HCT116 (cell line): ENCODE results near the gene ATP1B3. TPM values are rescaled to one million over a fixed set of nuclear protein-coding genes. Genes with fewer than 3 reads are reported as not detected.
A peak's percentile ranks its signal among the peaks of the same experiment; 100 is the strongest.
"Not testable (repeated sequence)": the region's sequence is repeated elsewhere in the genome, so short reads cannot be mapped to it uniquely, and the experiment has no call there.

Experiments
- ATAC-seq: fragments of 200-7000 bp; cut with Tn5 transposase; 2 replicates; pipeline ENCODE4 v1.9.1; 2020; ENCODE audit warnings: mild to moderate bottlenecking, moderate library complexity
- BruUV-seq: library from RNA; stranded (reverse); fragments of 400-500 nt; replicated peaks from 2 replicates; lab custom pipeline; 2021; lab: Mats Ljungman, UMichigan
- CTCF ChIA-PET: fragments of 300-600 bp; sonication (Branson Sonifier 250); formaldehyde crosslinking; loops from one replicate; lab custom pipeline; 2021; ENCODE audit warnings: antibody characterized with exemption; lab: Charles Lee
- POLR2A ChIA-PET: fragments of 300-600, 350-600 bp; sonication (Branson Sonifier 250); formaldehyde crosslinking; loops from one replicate; lab custom pipeline; 2021; ENCODE audit warnings: antibody characterized with exemption; lab: Charles Lee
- RAD21 ChIA-PET, 2 experiments: fragments of 300-600 bp; sonication (Branson Sonifier 250); formaldehyde crosslinking; loops; one replicate each; lab custom pipeline; 2023; ENCODE audit warnings: low total read pairs in 2 of 2; ENCODE audit not compliant: uncharacterized antibody in 2 of 2, unreplicated experiment in 2 of 2, low non-redundant PET in 1 of 2; lab: Charles Lee
- DNase-seq: peaks from one replicate; pipeline ENCODE4 v3.0.0-alpha.2; 2010; ENCODE audit warnings: low read depth, low spot score
- H2AFZ ChIP-seq: fragments of 200-600 bp; shearing (Covaris generic), sonication (generic); 2 replicates; pipeline ENCODE4 v1.6.1; 2017; ENCODE audit warnings: low read depth, mixed run types, mixed read lengths, antibody characterized with exemption, low read length; ENCODE audit not compliant: poor library complexity, severe bottlenecking
- H3K27ac ChIP-seq: 2 replicates; pipeline ENCODE4 v1.5.1; 2012; ENCODE audit warnings: low read depth, low read length
- H3K27me3 ChIP-seq: fragments of 200-600 bp; sonication (generic); 2 replicates; pipeline ENCODE4 v1.6.1; 2016; ENCODE audit warnings: mixed run types, low read length, mixed read lengths; ENCODE audit not compliant: insufficient read depth
- H3K36me3 ChIP-seq, 2 experiments: fragments of 200-500 bp in 1 of 2; fragments of 200-600 bp in 1 of 2; sonication (Bioruptor generic) in 1 of 2; sonication (generic) in 1 of 2; 2 replicates each; pipeline versions ENCODE4 v1.5.1 to v1.6.1; 2014 to 2016; ENCODE audit warnings: low read length in 2 of 2, inconsistent platforms in 1 of 2, mixed read lengths in 1 of 2, mixed run types in 1 of 2; ENCODE audit not compliant: insufficient read depth in 2 of 2, control insufficient read depth in 1 of 2
- H3K4me1 ChIP-seq, 2 experiments: fragments of 200-600 bp in 1 of 2; sonication (generic) in 1 of 2; 2 replicates each; pipeline versions ENCODE4 v1.5.1 to v1.6.1; 2012 to 2017; ENCODE audit warnings: low read length in 2 of 2, inconsistent platforms in 1 of 2, mild to moderate bottlenecking in 1 of 2, mixed read lengths in 1 of 2, mixed run types in 1 of 2, moderate library complexity in 1 of 2; ENCODE audit not compliant: insufficient read depth in 2 of 2, control insufficient read depth in 1 of 2
- H3K4me2 ChIP-seq: fragments of 200-600 bp; sonication (generic); 2 replicates; pipeline ENCODE4 v1.6.1; 2017; ENCODE audit warnings: mixed run types, low read length, mixed read lengths
- H3K4me3 ChIP-seq, 2 experiments: fragments of 200-600 bp in 1 of 2; sonication (generic) in 1 of 2; replicated peaks in 1 of 2; 2 replicates each; pipeline ENCODE4 v1.5.1; 2011 to 2016; ENCODE audit warnings: low read length in 2 of 2, control low read depth in 1 of 2, low read depth in 1 of 2, mild to moderate bottlenecking in 1 of 2, mixed read lengths in 1 of 2, mixed run types in 1 of 2
- H3K79me2 ChIP-seq: fragments of 200-600 bp; sonication (generic); 2 replicates; pipeline ENCODE4 v1.6.1; 2017; ENCODE audit warnings: mild to moderate bottlenecking, mixed run types, low read length, moderate library complexity, mixed read lengths; ENCODE audit not compliant: insufficient read depth
- H3K9ac ChIP-seq: fragments of 200-600 bp; sonication (generic); 2 replicates; pipeline ENCODE4 v1.6.1; 2016; ENCODE audit warnings: low read length, mixed read lengths
- H3K9me2 ChIP-seq: fragments of 200-600 bp; sonication (generic), shearing (Covaris generic); 2 replicates; pipeline ENCODE4 v1.6.1; 2017; ENCODE audit warnings: mixed run types, mild to moderate bottlenecking, moderate library complexity; ENCODE audit not compliant: insufficient read depth
- H3K9me3 ChIP-seq, 2 experiments: fragments of 200-500 bp in 1 of 2; fragments of 200-600 bp in 1 of 2; sonication (Bioruptor generic) in 1 of 2; sonication (generic) in 1 of 2; 2 replicates each; pipeline ENCODE4 v1.6.1; 2014 to 2017; ENCODE audit warnings: low read length in 2 of 2, mixed read lengths in 2 of 2, inconsistent platforms in 1 of 2, low read depth in 1 of 2, mild to moderate bottlenecking in 1 of 2, mixed run types in 1 of 2, moderate library complexity in 1 of 2; ENCODE audit not compliant: control insufficient read depth in 1 of 2, insufficient read depth in 1 of 2
- H4K20me1 ChIP-seq: fragments of 200-600 bp; sonication (generic), shearing (Covaris generic); 2 replicates; pipeline ENCODE4 v1.6.1; 2017; ENCODE audit warnings: mixed run types, mild to moderate bottlenecking, moderate library complexity; ENCODE audit not compliant: insufficient read depth
- ELF1 ChIP-seq: IDR thresholded peaks from 2 replicates; pipeline ENCODE4 v1.6.1; 2012; ENCODE audit warnings: low read depth, borderline replicate concordance
- EZH2 ChIP-seq: fragments of 200-600 bp; sonication (generic); IDR thresholded peaks from 2 replicates; pipeline ENCODE4 v1.6.1; 2017; ENCODE audit warnings: antibody characterized with exemption, mixed run types
- EZH2phosphoT487 ChIP-seq: fragments of 200-600 bp; IDR thresholded peaks from 2 replicates; pipeline ENCODE4 v1.6.1; 2018; ENCODE audit warnings: antibody characterized with exemption, borderline replicate concordance
- SIN3A ChIP-seq: IDR thresholded peaks from 2 replicates; pipeline ENCODE4 v1.6.1; 2012; ENCODE audit warnings: low read depth
- YY1 ChIP-seq: IDR thresholded peaks from 2 replicates; pipeline ENCODE4 v1.6.1; 2011; ENCODE audit warnings: low read length, low read depth, moderate library complexity, mild to moderate bottlenecking; ENCODE audit not compliant: insufficient replicate concordance; ENCODE audit errors: extremely low read depth
- intact Hi-C: fragments of 100-400 bp; cut with micrococcal nuclease; formaldehyde crosslinking; loops from 2 replicates; pipeline ENCODE4 v1.10.0; 2022
- total RNA-seq: library from RNA; stranded (reverse); gene quantifications from one replicate; pipeline ENCODE4 v1.2.1, GENCODE V29; 2021; ENCODE audit not compliant: unreplicated experiment
- TF ChIP-seq, protein P1 (sequence below): IDR thresholded peaks from 2 replicates; pipeline ENCODE4 v1.6.1; 2012
- TF ChIP-seq, protein P2 (sequence below): IDR thresholded peaks from 2 replicates; pipeline ENCODE4 v1.6.1; 2012; ENCODE audit warnings: low read depth
- TF ChIP-seq, protein P3 (sequence below): IDR thresholded peaks from 2 replicates; pipeline ENCODE4 v1.6.1; 2011; ENCODE audit warnings: mild to moderate bottlenecking, low read length, moderate library complexity; ENCODE audit not compliant: insufficient replicate concordance; ENCODE audit errors: extremely low read depth
- TF ChIP-seq, protein P4 (sequence below), 3 experiments: fragments of 200-600 bp in 1 of 3; sonication (generic) in 1 of 3; IDR thresholded peaks in 2 of 3; conservative IDR thresholded peaks in 1 of 3; 2 replicates each; pipeline ENCODE4 v1.5.1; 2012 to 2017; ENCODE audit warnings: low read depth in 2 of 3, low read length in 2 of 3, antibody characterized with exemption in 1 of 3, borderline replicate concordance in 1 of 3, control low read depth in 1 of 3, mild to moderate bottlenecking in 1 of 3, mixed read lengths in 1 of 3, mixed run types in 1 of 3, moderate library complexity in 1 of 3; ENCODE audit not compliant: insufficient read depth in 1 of 3

Gene ATP1B3
- total RNA-seq, 1 experiment from 2014 or later: 147 TPM

DNA sequence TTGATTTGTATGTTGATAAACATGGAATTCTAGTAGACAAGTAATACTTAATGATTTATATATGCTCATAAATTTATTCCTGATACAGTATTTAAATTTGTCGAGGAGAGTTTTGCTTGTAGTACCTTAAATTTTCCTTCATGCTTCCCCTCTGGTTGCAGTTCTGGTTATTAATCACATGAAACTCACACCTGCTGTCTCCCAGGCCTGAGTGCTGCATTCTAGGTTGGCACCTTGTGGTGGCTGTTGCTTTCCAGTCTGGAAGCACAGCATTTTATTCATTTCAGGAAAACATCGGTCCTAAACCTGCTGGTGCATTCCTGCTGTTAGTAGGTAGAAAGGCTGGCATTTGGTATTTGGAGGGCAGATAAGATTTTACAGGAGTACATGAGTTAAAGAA lies 44.9 kb downstream of the ATP1B3 start:
- Histone ChIP-seq H3K27ac (no peak overlapping the region), H4K20me1 (no peaks in the 10 kb centered on the region), H2AFZ (no peak overlapping the region), H3K27me3 (no peaks in the 10 kb centered on the region), H3K9ac (no peak overlapping the region), H3K36me3 (peaks cover 31% of the 10 kb centered on the region in 2 experiments), H3K79me2 (no peaks in the 10 kb centered on the region), H3K4me3 (no peak overlapping the region), H3K9me2 (no peaks in the 10 kb centered on the region), H3K4me2 (no peak overlapping the region), H3K9me3 (no peaks in the 10 kb centered on the region), H3K4me1 (no peaks in the 10 kb centered on the region)
- CTCF ChIA-PET: no interaction called here
- BruUV-seq: no TSS peak
- DNase-seq (no peak), ATAC-seq (no peak)
- intact Hi-C loops: no loop called here
- RAD21 ChIA-PET: no interaction called here
- POLR2A ChIA-PET: no interaction called here
- TF ChIP-seq, protein P1, sequence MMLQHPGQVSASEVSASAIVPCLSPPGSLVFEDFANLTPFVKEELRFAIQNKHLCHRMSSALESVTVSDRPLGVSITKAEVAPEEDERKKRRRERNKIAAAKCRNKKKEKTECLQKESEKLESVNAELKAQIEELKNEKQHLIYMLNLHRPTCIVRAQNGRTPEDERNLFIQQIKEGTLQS: no peak
- TF ChIP-seq EZH2 (no peak), SIN3A (no peak), ELF1 (no peak), EZH2phosphoT487 (no peak), YY1 (no peak)
- TF ChIP-seq, protein P2, sequence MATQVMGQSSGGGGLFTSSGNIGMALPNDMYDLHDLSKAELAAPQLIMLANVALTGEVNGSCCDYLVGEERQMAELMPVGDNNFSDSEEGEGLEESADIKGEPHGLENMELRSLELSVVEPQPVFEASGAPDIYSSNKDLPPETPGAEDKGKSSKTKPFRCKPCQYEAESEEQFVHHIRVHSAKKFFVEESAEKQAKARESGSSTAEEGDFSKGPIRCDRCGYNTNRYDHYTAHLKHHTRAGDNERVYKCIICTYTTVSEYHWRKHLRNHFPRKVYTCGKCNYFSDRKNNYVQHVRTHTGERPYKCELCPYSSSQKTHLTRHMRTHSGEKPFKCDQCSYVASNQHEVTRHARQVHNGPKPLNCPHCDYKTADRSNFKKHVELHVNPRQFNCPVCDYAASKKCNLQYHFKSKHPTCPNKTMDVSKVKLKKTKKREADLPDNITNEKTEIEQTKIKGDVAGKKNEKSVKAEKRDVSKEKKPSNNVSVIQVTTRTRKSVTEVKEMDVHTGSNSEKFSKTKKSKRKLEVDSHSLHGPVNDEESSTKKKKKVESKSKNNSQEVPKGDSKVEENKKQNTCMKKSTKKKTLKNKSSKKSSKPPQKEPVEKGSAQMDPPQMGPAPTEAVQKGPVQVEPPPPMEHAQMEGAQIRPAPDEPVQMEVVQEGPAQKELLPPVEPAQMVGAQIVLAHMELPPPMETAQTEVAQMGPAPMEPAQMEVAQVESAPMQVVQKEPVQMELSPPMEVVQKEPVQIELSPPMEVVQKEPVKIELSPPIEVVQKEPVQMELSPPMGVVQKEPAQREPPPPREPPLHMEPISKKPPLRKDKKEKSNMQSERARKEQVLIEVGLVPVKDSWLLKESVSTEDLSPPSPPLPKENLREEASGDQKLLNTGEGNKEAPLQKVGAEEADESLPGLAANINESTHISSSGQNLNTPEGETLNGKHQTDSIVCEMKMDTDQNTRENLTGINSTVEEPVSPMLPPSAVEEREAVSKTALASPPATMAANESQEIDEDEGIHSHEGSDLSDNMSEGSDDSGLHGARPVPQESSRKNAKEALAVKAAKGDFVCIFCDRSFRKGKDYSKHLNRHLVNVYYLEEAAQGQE: no peak
- TF ChIP-seq, protein P3, sequence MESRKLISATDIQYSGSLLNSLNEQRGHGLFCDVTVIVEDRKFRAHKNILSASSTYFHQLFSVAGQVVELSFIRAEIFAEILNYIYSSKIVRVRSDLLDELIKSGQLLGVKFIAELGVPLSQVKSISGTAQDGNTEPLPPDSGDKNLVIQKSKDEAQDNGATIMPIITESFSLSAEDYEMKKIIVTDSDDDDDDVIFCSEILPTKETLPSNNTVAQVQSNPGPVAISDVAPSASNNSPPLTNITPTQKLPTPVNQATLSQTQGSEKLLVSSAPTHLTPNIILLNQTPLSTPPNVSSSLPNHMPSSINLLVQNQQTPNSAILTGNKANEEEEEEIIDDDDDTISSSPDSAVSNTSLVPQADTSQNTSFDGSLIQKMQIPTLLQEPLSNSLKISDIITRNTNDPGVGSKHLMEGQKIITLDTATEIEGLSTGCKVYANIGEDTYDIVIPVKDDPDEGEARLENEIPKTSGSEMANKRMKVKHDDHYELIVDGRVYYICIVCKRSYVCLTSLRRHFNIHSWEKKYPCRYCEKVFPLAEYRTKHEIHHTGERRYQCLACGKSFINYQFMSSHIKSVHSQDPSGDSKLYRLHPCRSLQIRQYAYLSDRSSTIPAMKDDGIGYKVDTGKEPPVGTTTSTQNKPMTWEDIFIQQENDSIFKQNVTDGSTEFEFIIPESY: no peak
- TF ChIP-seq, protein P4, sequence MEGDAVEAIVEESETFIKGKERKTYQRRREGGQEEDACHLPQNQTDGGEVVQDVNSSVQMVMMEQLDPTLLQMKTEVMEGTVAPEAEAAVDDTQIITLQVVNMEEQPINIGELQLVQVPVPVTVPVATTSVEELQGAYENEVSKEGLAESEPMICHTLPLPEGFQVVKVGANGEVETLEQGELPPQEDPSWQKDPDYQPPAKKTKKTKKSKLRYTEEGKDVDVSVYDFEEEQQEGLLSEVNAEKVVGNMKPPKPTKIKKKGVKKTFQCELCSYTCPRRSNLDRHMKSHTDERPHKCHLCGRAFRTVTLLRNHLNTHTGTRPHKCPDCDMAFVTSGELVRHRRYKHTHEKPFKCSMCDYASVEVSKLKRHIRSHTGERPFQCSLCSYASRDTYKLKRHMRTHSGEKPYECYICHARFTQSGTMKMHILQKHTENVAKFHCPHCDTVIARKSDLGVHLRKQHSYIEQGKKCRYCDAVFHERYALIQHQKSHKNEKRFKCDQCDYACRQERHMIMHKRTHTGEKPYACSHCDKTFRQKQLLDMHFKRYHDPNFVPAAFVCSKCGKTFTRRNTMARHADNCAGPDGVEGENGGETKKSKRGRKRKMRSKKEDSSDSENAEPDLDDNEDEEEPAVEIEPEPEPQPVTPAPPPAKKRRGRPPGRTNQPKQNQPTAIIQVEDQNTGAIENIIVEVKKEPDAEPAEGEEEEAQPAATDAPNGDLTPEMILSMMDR (IDR thresholded peaks at IDR 0.05 in 2 of 3, conservative IDR thresholded peaks at IDR 0.05 in 1 of 3; ENCODE audit: borderline replicate concordance in 1 of 3, insufficient read depth in 1 of 3, low read depth in 2 of 3, low read length in 2 of 3): no peak

DNA sequence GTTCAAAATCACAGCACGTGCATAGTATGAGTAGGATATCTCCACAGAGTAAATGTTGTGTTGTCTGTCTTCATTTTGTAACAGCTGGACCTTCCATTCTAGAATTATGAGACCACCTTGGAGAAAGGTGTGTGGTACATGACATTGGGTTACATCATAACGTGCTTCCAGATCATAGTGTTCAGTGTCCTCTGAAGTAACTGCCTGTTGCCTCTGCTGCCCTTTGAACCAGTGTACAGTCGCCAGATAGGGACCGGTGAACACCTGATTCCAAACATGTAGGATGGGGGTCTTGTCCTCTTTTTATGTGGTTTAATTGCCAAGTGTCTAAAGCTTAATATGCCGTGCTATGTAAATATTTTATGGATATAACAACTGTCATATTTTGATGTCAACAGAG lies 49.2 kb downstream of the ATP1B3 start:
- intact Hi-C loops, ATAC-seq, H3K9ac ChIP-seq, H3K4me1 ChIP-seq, H3K9me2 ChIP-seq, DNase-seq, H3K27me3 ChIP-seq, H3K4me3 ChIP-seq, CTCF ChIA-PET, H3K4me2 ChIP-seq, H2AFZ ChIP-seq, H3K79me2 ChIP-seq, H3K27ac ChIP-seq, H4K20me1 ChIP-seq, RAD21 ChIA-PET, POLR2A ChIA-PET, H3K9me3 ChIP-seq: not testable (repeated sequence)
- peaks cover 13 to 20% of the 10 kb centered on the region in 2 experiments for H3K36me3 ChIP-seq
- TSS peak; percentile 70 for BruUV-seq
